ENCODE data around the gene ZNF593OS.

GRCh38 chr1:26195805-26196204 lies 24.2 kb upstream of the ZNF593OS start:
- TF ChIP-seq TAF1 (IDR thresholded peaks at IDR 0.05; ENCODE audit: borderline replicate concordance, insufficient read depth, low read length) (no peak), SIN3A (IDR thresholded peaks at IDR 0.05; ENCODE audit: borderline replicate concordance, insufficient read depth, low read length) (no peak), REST (IDR thresholded peaks at IDR 0.05; ENCODE audit: insufficient read depth in 1 of 2, low read depth in 2 of 2, low read length in 2 of 2) (no peak)
